CD8-positive, alpha-beta memory T cell (primary cell): ENCODE data around the gene BRIP1. TPM values are rescaled to one million over a fixed set of nuclear protein-coding genes. Genes with fewer than 3 reads are reported as not detected.
"Not testable (repeated sequence)": the region's sequence is repeated elsewhere in the genome, so short reads cannot be mapped to it uniquely, and the experiment has no call there.

Source experiments
- CTCF ChIA-PET: fragments of 350-600 bp; sonication (Branson Sonifier 250); formaldehyde crosslinking; loops from one replicate; lab custom pipeline; 2021; ENCODE audit warnings: antibody characterized with exemption; lab: Charles Lee
- POLR2A ChIA-PET: fragments of 350-600 bp; sonication (Branson Sonifier 250); formaldehyde crosslinking; loops from one replicate; lab custom pipeline; 2021; ENCODE audit warnings: antibody characterized with exemption; lab: Charles Lee
- DNase-seq, 5 donors: peaks; one replicate each; pipeline versions ENCODE4 v3.0.0 to v3.0.0-alpha.2; 2020 to 2022; ENCODE audit warnings: mixed read lengths in 1 of 5
- H3K27ac ChIP-seq: one replicate; pipeline ENCODE4 v1.7.0; 2013; ENCODE audit warnings: low read depth, mild to moderate bottlenecking, low read length, moderate library complexity
- H3K27me3 ChIP-seq: 2 replicates; pipeline ENCODE4 v1.7.0; 2013; ENCODE audit warnings: low read length, mild to moderate bottlenecking; ENCODE audit not compliant: insufficient read depth, poor library complexity, severe bottlenecking
- H3K36me3 ChIP-seq: 2 replicates; pipeline ENCODE4 v1.7.0; 2013; ENCODE audit warnings: mild to moderate bottlenecking, low read length, moderate library complexity; ENCODE audit not compliant: insufficient read depth
- H3K4me1 ChIP-seq: 2 replicates; pipeline ENCODE4 v1.7.0; 2013; ENCODE audit warnings: mild to moderate bottlenecking, low read length, moderate library complexity; ENCODE audit not compliant: insufficient read depth
- H3K4me3 ChIP-seq: 2 replicates; pipeline ENCODE4 v1.7.0; 2013; ENCODE audit warnings: mild to moderate bottlenecking, low read length
- H3K9me3 ChIP-seq: 2 replicates; pipeline ENCODE4 v1.7.0; 2013; ENCODE audit warnings: mild to moderate bottlenecking, low read length
- H3K27ac Mint-ChIP-seq, 8 donors: one replicate each; pipeline ENCODE4 v1.8.0; 2020 to 2021; ENCODE audit warnings: mixed read lengths in 8 of 8, mild to moderate bottlenecking in 6 of 8, inconsistent platforms in 3 of 8, moderate library complexity in 3 of 8
- H3K27me3 Mint-ChIP-seq, 2 donors: one replicate each; pipeline ENCODE4 v1.8.0; 2020 to 2021; ENCODE audit warnings: mixed read lengths in 2 of 2, mild to moderate bottlenecking in 1 of 2, moderate library complexity in 1 of 2
- H3K36me3 Mint-ChIP-seq, 3 donors: one replicate each; pipeline ENCODE4 v1.8.0; 2020 to 2021; ENCODE audit warnings: mixed read lengths in 3 of 3, inconsistent platforms in 1 of 3, mild to moderate bottlenecking in 1 of 3
- H3K4me1 Mint-ChIP-seq, 3 donors: one replicate each; pipeline ENCODE4 v1.8.0; 2020 to 2021; ENCODE audit warnings: mixed read lengths in 3 of 3, inconsistent platforms in 1 of 3, mild to moderate bottlenecking in 1 of 3
- H3K4me3 Mint-ChIP-seq, 7 donors: one replicate each; pipeline ENCODE4 v1.8.0; 2020 to 2021; ENCODE audit warnings: mixed read lengths in 7 of 7, mild to moderate bottlenecking in 6 of 7, moderate library complexity in 4 of 7, inconsistent platforms in 2 of 7
- H3K9me3 Mint-ChIP-seq, 5 donors: one replicate each; pipeline ENCODE4 v1.8.0; 2020 to 2022; ENCODE audit warnings: mixed read lengths in 5 of 5, mild to moderate bottlenecking in 3 of 5, moderate library complexity in 2 of 5, inconsistent platforms in 1 of 5
- polyA plus RNA-seq: library from polyadenylated mRNA; unstranded; fragments of 300-500 nt; fragmentation: Illumina TruSeq; gene quantifications from one replicate; pipeline ENCODE4 v1.2.3, GENCODE V29; 2021
- total RNA-seq, 2 experiments: library from RNA; stranded (reverse); gene quantifications; one replicate each; pipeline ENCODE4 v1.2.3, GENCODE V29; 2021

The BRIP1 gene
- total and polyA plus RNA-seq, 3 experiments from 2014 or later: 0.86 to 11.7 (median 11.3) TPM

GRCh38 chr17:61774724-61775123 is 88.6 kb downstream of the BRIP1 start:
- DNase-seq: no peak
- no peaks in the 10 kb centered on the region for H3K27me3 Mint-ChIP-seq
- H3K4me1 Mint-ChIP-seq: no peaks in the 10 kb centered on the region
- no peak overlapping the region for H3K27ac Mint-ChIP-seq
- peaks cover 8 to 12% (median 10%) of the 10 kb centered on the region in 5 donors for H3K9me3 Mint-ChIP-seq
- POLR2A ChIA-PET: no interaction called here
- CTCF ChIA-PET: no interaction called here
- H3K9me3 ChIP-seq: no peaks in the 10 kb centered on the region
- H3K36me3 ChIP-seq: no peaks in the 10 kb centered on the region
- no peak overlapping the region for H3K27ac ChIP-seq
- no peak overlapping the region for H3K4me3 ChIP-seq
- H3K27me3 ChIP-seq: no peaks in the 10 kb centered on the region
- H3K4me3 Mint-ChIP-seq: no peak overlapping the region
- no peaks in the 10 kb centered on the region for H3K4me1 ChIP-seq
- peaks cover 6 to 19% (median 8%) of the 10 kb centered on the region in 3 donors for H3K36me3 Mint-ChIP-seq

GRCh38 chr17:61774087-61774486 is 89.2 kb downstream of the BRIP1 start:
- Mint-ChIP-seq H3K9me3 (peaks cover 8 to 16% (median 13%) of the 10 kb centered on the region in 5 donors), H3K36me3 (peaks cover 6 to 25% (median 8%) of the 10 kb centered on the region in 3 donors)
- H3K4me1 Mint-ChIP-seq, H3K36me3 ChIP-seq, H3K27ac Mint-ChIP-seq, H3K4me3 Mint-ChIP-seq, CTCF ChIA-PET, H3K27ac ChIP-seq, H3K27me3 ChIP-seq, DNase-seq, POLR2A ChIA-PET, H3K4me3 ChIP-seq, H3K4me1 ChIP-seq, H3K27me3 Mint-ChIP-seq, H3K9me3 ChIP-seq: not testable (repeated sequence)

GRCh38 chr17:61770752-61771533 is 92.4 kb downstream of the BRIP1 start:
- Mint-ChIP-seq H3K27ac (no peak overlapping the region), H3K4me3 (no peak overlapping the region), H3K4me1 (no peaks in the 10 kb centered on the region), H3K27me3 (no peaks in the 10 kb centered on the region), H3K36me3 (peaks cover 7 to 25% (median 8%) of the 10 kb centered on the region in 3 donors), H3K9me3 (peaks cover 8 to 16% (median 13%) of the 10 kb centered on the region in 5 donors)
- Histone ChIP-seq H3K27me3 (no peaks in the 10 kb centered on the region), H3K9me3 (no peaks in the 10 kb centered on the region), H3K36me3 (no peaks in the 10 kb centered on the region), H3K27ac (no peak overlapping the region), H3K4me3 (no peak overlapping the region), H3K4me1 (no peaks in the 10 kb centered on the region)
- ChIA-PET CTCF (no interaction called here), POLR2A (no interaction called here)
- no peak for DNase-seq

- POLR2A ChIA-PET: no interaction called here
- Mint-ChIP-seq H3K9me3 (peaks cover 8 to 16% (median 13%) of the 10 kb centered on the region in 5 donors), H3K27me3 (no peaks in the 10 kb centered on the region), H3K36me3 (peaks cover 7 to 25% (median 8%) of the 10 kb centered on the region in 3 donors), H3K27ac (no peak overlapping the region), H3K4me3 (no peak overlapping the region), H3K4me1 (no peaks in the 10 kb centered on the region)
- CTCF ChIA-PET: no interaction called here
- no peaks in the 10 kb centered on the region for H3K27me3 ChIP-seq
- no peak for DNase-seq
- no peak overlapping the region for H3K4me3 ChIP-seq
- H3K27ac ChIP-seq: no peak overlapping the region
- no peaks in the 10 kb centered on the region for H3K4me1 ChIP-seq
- H3K9me3 ChIP-seq: no peaks in the 10 kb centered on the region
- H3K36me3 ChIP-seq: no peaks in the 10 kb centered on the region
Observed at GRCh38 chr17:61770043-61770442, 93.3 kb downstream of the BRIP1 start.

- H3K9me3 ChIP-seq: no peaks in the 10 kb centered on the region
- no peak for DNase-seq
- H3K36me3 ChIP-seq: no peaks in the 10 kb centered on the region
- Mint-ChIP-seq H3K4me3 (no peak overlapping the region), H3K4me1 (no peaks in the 10 kb centered on the region), H3K9me3 (peaks cover 8 to 16% (median 13%) of the 10 kb centered on the region in 5 donors), H3K27ac (no peak overlapping the region), H3K27me3 (no peaks in the 10 kb centered on the region), H3K36me3 (peaks cover 7 to 25% (median 7%) of the 10 kb centered on the region in 3 donors)
- H3K27ac ChIP-seq: no peak overlapping the region
- no peaks in the 10 kb centered on the region for H3K27me3 ChIP-seq
- H3K4me1 ChIP-seq: no peaks in the 10 kb centered on the region
- ChIA-PET POLR2A (no interaction called here), CTCF (no interaction called here)
- H3K4me3 ChIP-seq: no peak overlapping the region
Observed at GRCh38 chr17:61768405-61768804, 94.9 kb downstream of the BRIP1 start.

GRCh38 chr17:61766520-61766919 is 96.8 kb downstream of the BRIP1 start:
- H3K27me3 ChIP-seq: no peaks in the 10 kb centered on the region
- H3K4me1 ChIP-seq: no peaks in the 10 kb centered on the region
- peaks cover 7 to 20% (median 7%) of the 10 kb centered on the region in 3 donors for H3K36me3 Mint-ChIP-seq
- peaks cover 8 to 23% (median 13%) of the 10 kb centered on the region in 5 donors for H3K9me3 Mint-ChIP-seq
- CTCF ChIA-PET: no interaction called here
- POLR2A ChIA-PET: no interaction called here
- no peak for DNase-seq
- H3K36me3 ChIP-seq: no peaks in the 10 kb centered on the region
- no peak overlapping the region for H3K4me3 ChIP-seq
- no peak overlapping the region for H3K27ac Mint-ChIP-seq
- H3K9me3 ChIP-seq: no peaks in the 10 kb centered on the region
- no peak overlapping the region for H3K27ac ChIP-seq
- no peaks in the 10 kb centered on the region for H3K27me3 Mint-ChIP-seq
- H3K4me3 Mint-ChIP-seq: no peak overlapping the region
- H3K4me1 Mint-ChIP-seq: no peaks in the 10 kb centered on the region

GRCh38 chr17:61764846-61765245 is 98.5 kb downstream of the BRIP1 start:
- no peak overlapping the region for H3K4me3 ChIP-seq
- no peaks in the 10 kb centered on the region for H3K27me3 ChIP-seq
- H3K36me3 Mint-ChIP-seq: peaks cover 0 to 7% (median 4%) of the 10 kb centered on the region in 3 donors
- no peaks in the 10 kb centered on the region for H3K4me1 Mint-ChIP-seq
- H3K27ac Mint-ChIP-seq: no peak overlapping the region
- DNase-seq: no peak
- H3K4me1 ChIP-seq: no peaks in the 10 kb centered on the region
- POLR2A ChIA-PET: interaction anchor here (0.7 kb wide), 1 partner anchor 10 kb away, joined by 4 read pairs; no protein-coding TSS in a partner anchor
- H3K36me3 ChIP-seq: no peaks in the 10 kb centered on the region
- H3K27ac ChIP-seq: no peak overlapping the region
- H3K4me3 Mint-ChIP-seq: no peak overlapping the region
- peaks cover 0 to 15% (median 4%) of the 10 kb centered on the region in 5 donors for H3K9me3 Mint-ChIP-seq
- CTCF ChIA-PET: no interaction called here
- no peaks in the 10 kb centered on the region for H3K9me3 ChIP-seq
- H3K27me3 Mint-ChIP-seq: no peaks in the 10 kb centered on the region

GRCh38 chr17:61761827-61762226 is 101.5 kb downstream of the BRIP1 start:
- H3K27me3 Mint-ChIP-seq: no peaks in the 10 kb centered on the region
- peaks cover 1 to 8% (median 4%) of the 10 kb centered on the region in 3 donors for H3K4me1 Mint-ChIP-seq
- no peak for DNase-seq
- Histone ChIP-seq H3K27ac (no peak overlapping the region), H3K4me3 (no peak overlapping the region), H3K36me3 (no peaks in the 10 kb centered on the region), H3K27me3 (no peaks in the 10 kb centered on the region), H3K4me1 (peaks cover 4% of the 10 kb centered on the region), H3K9me3 (no peaks in the 10 kb centered on the region)
- ChIA-PET CTCF (no interaction called here), POLR2A (no interaction called here)
- H3K36me3 Mint-ChIP-seq: peaks cover 2 to 6% (median 4%) of the 10 kb centered on the region in 3 donors
- H3K27ac Mint-ChIP-seq: no peak overlapping the region
- peaks cover 0 to 13% (median 3%) of the 10 kb centered on the region in 5 donors for H3K9me3 Mint-ChIP-seq
- no peak overlapping the region for H3K4me3 Mint-ChIP-seq
